Measurements from ENCODE around the gene ABCF1.

GRCh38 chr6:30619561-30619960 lies 48.3 kb downstream of the ABCF1 start:
- TF ChIP-seq, protein P1, sequence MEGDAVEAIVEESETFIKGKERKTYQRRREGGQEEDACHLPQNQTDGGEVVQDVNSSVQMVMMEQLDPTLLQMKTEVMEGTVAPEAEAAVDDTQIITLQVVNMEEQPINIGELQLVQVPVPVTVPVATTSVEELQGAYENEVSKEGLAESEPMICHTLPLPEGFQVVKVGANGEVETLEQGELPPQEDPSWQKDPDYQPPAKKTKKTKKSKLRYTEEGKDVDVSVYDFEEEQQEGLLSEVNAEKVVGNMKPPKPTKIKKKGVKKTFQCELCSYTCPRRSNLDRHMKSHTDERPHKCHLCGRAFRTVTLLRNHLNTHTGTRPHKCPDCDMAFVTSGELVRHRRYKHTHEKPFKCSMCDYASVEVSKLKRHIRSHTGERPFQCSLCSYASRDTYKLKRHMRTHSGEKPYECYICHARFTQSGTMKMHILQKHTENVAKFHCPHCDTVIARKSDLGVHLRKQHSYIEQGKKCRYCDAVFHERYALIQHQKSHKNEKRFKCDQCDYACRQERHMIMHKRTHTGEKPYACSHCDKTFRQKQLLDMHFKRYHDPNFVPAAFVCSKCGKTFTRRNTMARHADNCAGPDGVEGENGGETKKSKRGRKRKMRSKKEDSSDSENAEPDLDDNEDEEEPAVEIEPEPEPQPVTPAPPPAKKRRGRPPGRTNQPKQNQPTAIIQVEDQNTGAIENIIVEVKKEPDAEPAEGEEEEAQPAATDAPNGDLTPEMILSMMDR (IDR thresholded peaks at IDR 0.05) = no peak
- TF ChIP-seq EP300 (IDR thresholded peaks at IDR 0.05) (no peak), POLR2A (IDR thresholded peaks at IDR 0.05) (no peak)

Measured in suprapubic skin (tissue), 3 donors.